ENCODE data around the gene ANKRD16. TPM values are rescaled to one million over a fixed set of nuclear protein-coding genes. Genes with fewer than 3 reads are reported as not detected.

The ANKRD16 gene
- total RNA-seq, 2 donors from 2014 or later, result 3.2 to 4.0 TPM

- H3K4me3 Mint-ChIP-seq, result peak overlapping the region; percentile 99
- H3K9me3 ChIP-seq (ENCODE audit: control insufficient read depth, low read length, poor library complexity, severe bottlenecking), result peaks cover 3% of the 10 kb centered on the region
- H3K27ac Mint-ChIP-seq, result peak overlapping the region; percentile 97
- H3K4me1 Mint-ChIP-seq, result peaks cover 30% of the 10 kb centered on the region
- H3K27me3 Mint-ChIP-seq, result no peaks in the 10 kb centered on the region
- peaks cover 4% of the 10 kb centered on the region for H3K36me3 Mint-ChIP-seq (ENCODE audit: low read depth)
- DNase-seq, result no peak
- no peak for ATAC-seq
These were observed 75.3 kb downstream of the ANKRD16 start for GRCh38 chr10:5814110-5815107.

GRCh38 chr10:5813341-5814109 lies 76.2 kb downstream of the ANKRD16 start, which contains the start of gene GDI2:
Gene GDI2 (minus strand): TSS chr10:5813434. CDS start chr10:5813258, 176 bp downstream.
- DNase-seq (peak; percentile 93 to 96 (median 95)), ATAC-seq (peak; percentile 95)
- H3K4me1 Mint-ChIP-seq, result peaks cover 35% of the 10 kb centered on the region
- H3K9me3 ChIP-seq (ENCODE audit: control insufficient read depth, low read length, poor library complexity, severe bottlenecking), result peaks cover 3% of the 10 kb centered on the region
- H3K4me3 Mint-ChIP-seq, result peak within 1 kb of the TSS; percentile 99
- peak within 1 kb of the TSS; percentile 97 for H3K27ac Mint-ChIP-seq
- H3K36me3 Mint-ChIP-seq (ENCODE audit: low read depth), result peaks cover 7% of the 10 kb centered on the region
- H3K27me3 Mint-ChIP-seq, result no peaks in the 10 kb centered on the region

- Mint-ChIP-seq H3K4me1 (peaks cover 39% of the 10 kb centered on the region), H3K36me3 (ENCODE audit: low read depth) (peaks cover 7% of the 10 kb centered on the region), H3K27me3 (no peaks in the 10 kb centered on the region), H3K4me3 (peak overlapping the region; percentile 99), H3K27ac (peak overlapping the region; percentile 97)
- DNase-seq (no peak), ATAC-seq (peak; percentile 22)
- peaks cover 3% of the 10 kb centered on the region for H3K9me3 ChIP-seq (ENCODE audit: control insufficient read depth, low read length, poor library complexity, severe bottlenecking)
These were observed 76.7 kb downstream of the ANKRD16 start for GRCh38 chr10:5813091-5813340.

- H3K4me3 Mint-ChIP-seq, result peak overlapping the region; percentile 99
- peaks cover 42% of the 10 kb centered on the region for H3K4me1 Mint-ChIP-seq
- peak in 2 of 3 donors; percentile 25 to 29 for DNase-seq
- H3K27me3 Mint-ChIP-seq, result no peaks in the 10 kb centered on the region
- H3K9me3 ChIP-seq (ENCODE audit: control insufficient read depth, low read length, poor library complexity, severe bottlenecking), result peaks cover 3% of the 10 kb centered on the region
- H3K27ac Mint-ChIP-seq, result peak overlapping the region; percentile 97
- ATAC-seq, result peak; percentile 10
- peaks cover 7% of the 10 kb centered on the region for H3K36me3 Mint-ChIP-seq (ENCODE audit: low read depth)
These were observed 77.2 kb downstream of the ANKRD16 start for GRCh38 chr10:5812283-5813090.

Other genes starting within 250 kb of the ANKRD16 start
- 10 to 100 TPM in 1 of 2 donors, 1 to 10 TPM in 1; 6.0 to 11.6 TPM for gene ASB13, start 223.3 kb downstream of the ANKRD16 start, total RNA-seq
- gene TASOR2, start 205.1 kb downstream of the ANKRD16 start, total RNA-seq, result 10 to 100 TPM; 50.6 to 63.6 TPM
- gene GDI2, start 76.5 kb downstream of the ANKRD16 start, total RNA-seq, result 100 to 1,000 TPM in 1 of 2 donors, 10 to 100 TPM in 1; 95.5 to 109 TPM
- gene FBH1, start 350 bp upstream of the ANKRD16 start, total RNA-seq, result 10 to 100 TPM; 51.6 to 69.0 TPM
- 10 to 100 TPM; 12.6 to 13.0 TPM for gene IL15RA, start 87.7 kb upstream of the ANKRD16 start, total RNA-seq
- 10 to 100 TPM; 51.7 to 59.2 TPM for gene IL2RA, start 172.5 kb upstream of the ANKRD16 start, total RNA-seq
- 100 to 1,000 TPM; 133 to 146 TPM for gene RBM17, start 199.1 kb upstream of the ANKRD16 start, total RNA-seq

Data from T-helper 17 cell (primary cell).